HEK293T (cell line): Measurements from ENCODE around the gene TBX5.

Experiments used
- BHLHE40 ChIP-seq: fragments of 450-650 bp; IDR thresholded peaks from 2 replicates; pipeline ENCODE4 v1.6.1; 2016; ENCODE audit warnings: mild to moderate bottlenecking, moderate library complexity, borderline replicate concordance
- LEF1 ChIP-seq: fragments of 450-650 bp; IDR thresholded peaks from 2 replicates; pipeline ENCODE4 v1.6.1; 2017; ENCODE audit warnings: mild to moderate bottlenecking, borderline replicate concordance

- no peak for TF ChIP-seq LEF1
- TF ChIP-seq BHLHE40: no peak
Observed at GRCh38 chr12:114416028-114416427, 10.1 kb upstream of the TBX5 start.
